RCC 7860 (cell line): ENCODE results near the gene VSX2.
"Not testable (repeated sequence)": the region's sequence is repeated elsewhere in the genome, so short reads cannot be mapped to it uniquely, and the experiment has no call there.

Experiments
- DNase-seq: peaks from one replicate; pipeline ENCODE4 v3.0.0-alpha.2; 2015; ENCODE audit warnings: low spot score
- FAIRE-seq: peaks from 2 replicates; lab custom pipeline; 2012; peaks lifted over from hg19 to GRCh38; lab: Jason Lieb, UNC

VSX2 gene

DNA sequence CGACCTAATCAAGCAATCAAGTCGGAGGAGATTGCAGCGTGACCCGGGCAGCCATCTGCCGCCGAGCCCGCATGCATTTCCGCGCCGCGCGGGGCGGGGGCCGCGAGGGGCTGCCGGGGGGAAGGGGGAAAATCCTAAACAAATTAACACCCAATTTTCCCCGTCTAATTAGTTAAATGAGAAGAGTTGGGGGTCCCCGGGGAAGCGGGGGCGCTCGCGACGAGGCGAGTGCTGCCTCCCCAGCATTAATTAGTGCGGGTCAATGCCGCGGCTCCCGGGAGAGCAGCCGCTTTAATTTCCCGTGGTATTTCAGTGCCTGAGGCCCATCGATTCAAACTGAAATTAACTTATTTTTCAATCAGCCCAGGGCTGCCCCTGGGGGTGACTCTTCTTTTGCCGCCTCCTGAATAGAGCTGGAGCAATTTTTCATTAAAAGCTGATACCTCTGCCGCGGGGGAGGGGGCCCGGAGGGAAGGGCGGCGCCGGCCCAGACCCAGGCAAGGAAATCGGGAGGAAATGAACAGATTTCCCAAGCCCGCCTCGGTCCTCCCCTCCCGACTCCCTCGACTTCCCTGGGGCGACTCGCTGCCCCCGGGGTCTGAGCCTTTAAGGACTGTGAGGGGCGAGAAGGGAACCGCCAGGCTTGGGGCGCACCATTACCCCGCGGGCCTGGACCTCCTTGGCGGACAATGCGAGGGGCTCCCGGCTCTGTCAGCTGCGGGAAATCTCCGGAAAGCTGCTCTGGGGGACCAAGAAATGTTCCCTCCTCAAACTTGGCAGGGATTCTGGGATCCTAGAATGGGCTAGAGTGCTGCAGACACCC lies 18.9 kb downstream of the VSX2 start:
- FAIRE-seq = no peak
- DNase-seq = no peak

DNA sequence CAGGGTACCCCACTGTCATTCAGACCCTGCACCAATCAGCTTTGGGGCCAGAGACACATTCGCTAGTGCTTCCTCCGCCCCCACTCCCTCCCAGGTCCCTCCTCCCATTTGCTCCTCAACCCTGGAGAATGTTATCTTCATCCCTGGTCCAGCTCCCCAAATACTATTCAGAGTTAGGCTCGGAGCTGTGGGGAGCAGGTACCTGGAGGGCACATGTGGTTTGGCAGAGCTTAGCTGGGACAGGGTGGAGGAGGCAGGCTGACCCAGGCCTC lies 19.5 kb downstream of the VSX2 start:
- no peak for DNase-seq
- no peak for FAIRE-seq

DNA sequence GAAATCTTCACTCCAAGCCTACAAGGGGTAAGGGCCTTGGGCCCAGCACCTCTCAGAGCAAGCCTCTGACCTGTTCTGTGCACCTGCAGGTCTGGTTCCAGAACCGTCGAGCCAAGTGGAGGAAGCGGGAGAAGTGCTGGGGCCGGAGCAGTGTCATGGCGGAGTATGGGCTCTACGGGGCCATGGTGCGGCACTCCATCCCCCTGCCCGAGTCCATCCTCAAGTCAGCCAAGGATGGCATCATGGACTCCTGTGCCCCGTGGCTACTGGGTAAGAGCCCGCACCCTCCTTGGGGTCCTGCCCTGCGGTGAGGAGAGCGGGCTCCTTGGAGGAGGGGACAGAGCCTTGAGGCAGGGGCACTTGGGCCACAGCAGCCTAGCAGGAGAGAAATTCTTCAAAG lies 20.3 kb downstream of the VSX2 start:
- DNase-seq = no peak

DNA sequence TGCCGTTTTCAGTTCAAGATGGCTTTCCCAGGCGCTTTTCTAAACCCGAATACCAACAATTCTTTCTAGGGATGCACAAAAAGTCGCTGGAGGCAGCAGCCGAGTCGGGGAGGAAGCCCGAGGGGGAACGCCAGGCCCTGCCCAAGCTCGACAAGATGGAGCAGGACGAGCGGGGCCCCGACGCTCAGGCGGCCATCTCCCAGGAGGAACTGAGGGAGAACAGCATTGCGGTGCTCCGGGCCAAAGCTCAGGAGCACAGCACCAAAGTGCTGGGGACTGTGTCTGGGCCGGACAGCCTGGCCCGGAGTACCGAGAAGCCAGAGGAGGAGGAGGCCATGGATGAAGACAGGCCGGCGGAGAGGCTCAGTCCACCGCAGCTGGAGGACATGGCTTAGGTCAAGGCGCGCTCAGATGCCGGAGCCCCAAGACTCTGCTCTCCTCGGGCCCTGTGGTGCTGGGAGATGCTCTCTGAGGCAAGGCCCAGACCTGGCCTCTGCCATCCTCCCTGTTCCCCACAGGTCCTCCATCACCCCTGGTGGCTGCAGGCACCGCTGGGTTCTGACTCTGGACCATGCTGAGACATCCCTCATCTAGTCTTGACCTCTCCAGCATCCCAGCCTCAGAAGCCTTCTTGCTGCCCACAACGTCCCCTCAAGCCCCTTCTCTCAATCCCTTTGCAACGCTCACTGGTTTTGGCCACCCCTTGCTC lies 21.4 kb downstream of the VSX2 start:
- DNase-seq (no peak), FAIRE-seq (no peak)

More for the DNA sequence above, 20.3 kb downstream of the VSX2 start:
- no peak for FAIRE-seq

- FAIRE-seq = no peak
- no peak for DNase-seq
These were observed 22.0 kb downstream of the VSX2 start for GRCh38 chr14:74261288-74261687.

DNA sequence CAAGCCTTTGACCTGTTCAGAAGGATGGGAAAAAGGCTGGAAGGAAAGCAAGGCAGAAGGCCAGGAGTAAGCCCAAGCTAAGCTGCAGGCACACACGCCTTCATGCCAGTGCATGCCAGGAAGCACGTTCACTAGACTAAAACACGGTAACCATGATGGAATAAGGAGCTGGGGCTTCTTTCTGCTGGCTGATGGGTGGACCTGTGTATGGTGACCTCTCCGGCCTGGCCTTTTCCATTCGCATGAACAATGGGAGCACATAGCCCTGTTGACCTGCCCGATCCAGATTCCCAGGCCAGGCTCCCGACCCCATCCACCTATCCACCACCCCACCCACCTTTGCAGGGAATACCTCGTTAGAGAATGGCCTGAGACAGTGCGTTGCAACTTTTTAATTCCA lies 22.8 kb downstream of the VSX2 start:
- FAIRE-seq (no peak), DNase-seq (no peak)

GRCh38 chr14:74263181-74263580 lies 23.9 kb downstream of the VSX2 start:
- no peak for FAIRE-seq
- DNase-seq = no peak

DNA sequence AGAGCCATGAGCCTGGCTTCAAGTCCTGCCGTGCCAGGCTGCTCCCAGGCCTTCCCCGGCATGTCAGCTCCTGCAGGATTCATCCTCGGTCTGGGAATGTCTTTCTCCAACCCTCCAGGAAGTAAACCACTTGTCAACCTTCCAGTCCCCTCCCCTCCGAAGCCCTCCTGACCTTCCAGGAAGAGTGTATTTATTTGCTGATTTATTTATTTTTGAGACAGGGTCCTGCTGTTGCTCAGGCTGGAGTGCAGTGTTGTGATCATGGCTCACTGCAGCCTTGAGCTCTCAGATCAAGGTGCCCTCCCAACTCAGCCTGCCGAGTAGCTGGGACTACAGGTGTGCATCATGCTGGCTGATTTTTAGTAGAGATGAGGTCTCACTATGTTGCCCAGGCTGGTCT lies 24.7 kb downstream of the VSX2 start:
- DNase-seq = no peak
- no peak for FAIRE-seq

DNA sequence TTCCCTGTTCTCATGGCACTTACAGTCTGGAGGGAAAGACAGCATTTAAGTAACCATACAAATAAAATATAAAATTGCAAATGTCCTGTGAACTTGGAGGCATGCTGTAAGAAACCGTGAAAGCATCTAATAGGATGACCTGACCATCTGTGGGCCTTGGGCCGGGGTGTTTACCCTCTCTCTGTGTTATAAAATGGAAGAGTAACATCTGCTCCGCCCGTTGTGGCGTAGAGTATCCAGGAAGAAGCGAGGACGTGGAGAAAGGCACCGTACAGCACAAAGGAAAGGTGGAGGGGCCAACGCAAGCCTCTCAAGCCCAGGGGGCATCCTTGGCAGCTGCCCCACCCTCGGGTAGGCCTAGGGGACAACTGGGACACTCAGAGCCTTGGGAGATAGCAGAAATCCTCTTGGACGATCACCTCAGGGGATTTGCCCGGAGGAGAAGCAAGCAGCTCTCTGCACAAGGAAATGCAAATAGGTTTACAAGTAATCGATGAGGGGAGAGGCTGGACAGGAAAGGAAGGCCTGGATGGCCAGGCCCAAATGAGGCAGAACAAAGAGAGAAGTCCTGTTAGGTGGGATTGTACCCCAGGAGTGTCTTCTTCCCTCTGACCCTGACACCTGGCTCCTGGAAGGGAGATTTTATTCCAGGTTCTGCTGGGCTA lies 26.2 kb downstream of the VSX2 start:
- FAIRE-seq (no peak), DNase-seq (no peak)

DNA sequence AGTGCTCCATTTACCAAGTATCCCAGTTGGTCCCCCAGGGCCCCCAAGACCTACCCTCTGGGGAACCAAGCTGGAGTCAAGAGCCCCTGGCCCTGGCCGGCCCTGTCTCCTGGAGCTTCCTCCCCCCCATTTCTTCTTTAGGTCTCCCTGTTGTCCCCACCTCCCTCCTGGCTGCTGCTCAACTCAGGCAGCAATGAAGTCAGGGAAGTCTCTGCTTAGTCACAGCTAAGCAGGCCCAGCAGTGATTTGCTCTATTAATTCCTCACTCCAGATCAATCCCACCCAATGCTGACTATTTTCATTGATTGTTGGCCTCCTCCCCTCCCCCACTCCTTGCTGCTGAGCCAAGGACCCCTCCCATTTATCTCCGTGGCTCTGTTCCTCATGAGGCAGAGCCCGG lies 28.3 kb downstream of the VSX2 start:
- no peak for FAIRE-seq
- no peak for DNase-seq

DNA sequence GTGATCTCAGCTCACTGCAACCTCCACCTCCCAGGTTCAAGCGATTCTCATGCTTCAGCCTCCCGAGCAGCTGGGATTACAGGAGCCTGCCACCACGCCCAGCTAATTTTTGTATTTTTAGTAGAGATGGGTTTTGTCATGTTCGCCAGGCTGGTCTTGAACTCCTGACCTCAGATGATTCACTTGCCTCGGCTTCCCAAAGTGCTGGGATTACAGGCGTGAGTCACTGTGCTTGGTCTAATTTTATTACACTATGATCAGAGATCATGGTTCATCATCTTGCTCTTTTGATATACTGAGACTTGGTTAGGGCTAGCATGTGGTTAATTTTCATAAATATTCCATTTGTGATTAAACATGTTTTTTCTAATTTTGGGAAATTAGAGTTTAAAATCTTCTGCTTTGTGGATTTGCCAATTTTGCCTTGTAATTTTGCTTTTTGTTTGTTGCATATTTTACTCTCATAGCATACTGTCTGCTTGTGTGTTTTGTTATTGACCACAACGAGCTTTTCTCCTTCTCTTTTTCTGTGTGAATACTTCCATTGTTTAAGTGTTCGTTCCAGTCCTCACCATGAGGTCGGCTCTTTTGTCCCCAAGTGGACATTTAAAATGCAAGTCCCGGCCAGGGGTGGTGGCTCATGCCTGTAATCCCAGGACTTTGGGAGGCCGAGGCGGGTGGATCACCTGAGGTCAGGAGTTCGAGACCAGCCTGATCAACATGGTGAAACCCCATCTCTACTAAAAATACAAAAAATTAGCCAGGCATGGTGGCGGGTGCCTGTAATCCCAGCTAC lies 31.3 kb downstream of the VSX2 start:
- DNase-seq = peak; percentile 34
- FAIRE-seq = not testable (repeated sequence)

DNA sequence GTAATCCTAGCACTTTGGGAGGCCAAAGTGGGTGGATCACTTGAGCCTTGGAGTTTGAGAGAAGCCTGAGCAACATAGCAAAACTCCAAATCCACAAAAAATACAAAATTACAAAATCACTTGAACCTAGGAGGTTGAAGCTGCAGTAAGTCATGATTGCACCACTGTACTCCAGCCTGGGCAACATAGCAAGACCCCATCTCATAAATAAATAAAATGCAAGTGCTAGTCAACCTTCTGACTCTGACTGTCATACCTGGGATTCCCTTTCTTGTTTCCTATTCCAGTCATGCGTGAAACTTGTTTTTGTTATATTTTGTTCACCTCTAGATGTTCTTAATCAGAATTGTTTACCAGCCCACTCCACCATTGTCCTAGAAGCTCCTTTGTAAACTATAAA lies 32.1 kb downstream of the VSX2 start:
- FAIRE-seq = no peak
- no peak for DNase-seq

- DNase-seq (no peak), FAIRE-seq (no peak)
These were observed 36.1 kb downstream of the VSX2 start for GRCh38 chr14:74275241-74275841.

DNA sequence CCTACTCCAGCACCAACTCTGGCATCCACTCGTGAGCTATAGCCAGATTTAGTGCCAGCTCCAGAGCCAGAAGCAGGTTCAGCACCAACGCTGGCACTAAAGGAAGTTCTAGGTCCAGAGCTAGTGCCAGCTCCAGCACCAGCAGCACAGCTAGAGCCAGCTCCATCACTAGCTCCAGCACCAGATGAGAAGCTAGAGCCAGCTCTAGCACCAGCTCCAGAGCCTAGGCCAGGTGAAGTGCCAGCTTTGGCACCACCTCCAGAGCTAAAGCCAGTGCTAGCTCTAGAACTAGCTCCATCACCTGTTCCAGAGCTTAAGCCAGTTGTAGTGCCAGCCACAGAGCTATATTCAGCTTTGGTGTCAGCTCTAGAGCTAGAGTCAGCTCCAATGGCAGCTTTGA lies 38.8 kb downstream of the VSX2 start:
- no peak for DNase-seq
- no peak for FAIRE-seq

DNA sequence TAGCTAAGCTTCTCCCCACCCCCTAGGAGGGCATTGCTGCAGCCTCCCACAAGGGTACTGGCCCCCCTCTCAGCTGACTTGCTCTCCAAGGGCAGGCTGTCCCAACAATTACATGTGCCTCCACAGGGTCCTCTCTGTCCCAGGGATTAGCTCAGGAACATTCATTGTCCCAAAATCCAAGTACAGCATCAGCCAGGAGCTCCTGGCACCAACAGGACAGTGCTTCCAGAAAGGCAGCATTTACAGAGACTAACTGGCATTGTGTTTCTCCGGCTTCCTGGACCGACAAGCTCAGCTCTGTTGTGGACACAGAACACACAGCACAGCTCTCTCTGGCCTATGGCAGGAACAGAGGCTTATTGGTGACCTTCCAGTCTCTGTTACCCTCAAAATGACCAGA lies 41.8 kb downstream of the VSX2 start:
- no peak for FAIRE-seq
- no peak for DNase-seq

DNA sequence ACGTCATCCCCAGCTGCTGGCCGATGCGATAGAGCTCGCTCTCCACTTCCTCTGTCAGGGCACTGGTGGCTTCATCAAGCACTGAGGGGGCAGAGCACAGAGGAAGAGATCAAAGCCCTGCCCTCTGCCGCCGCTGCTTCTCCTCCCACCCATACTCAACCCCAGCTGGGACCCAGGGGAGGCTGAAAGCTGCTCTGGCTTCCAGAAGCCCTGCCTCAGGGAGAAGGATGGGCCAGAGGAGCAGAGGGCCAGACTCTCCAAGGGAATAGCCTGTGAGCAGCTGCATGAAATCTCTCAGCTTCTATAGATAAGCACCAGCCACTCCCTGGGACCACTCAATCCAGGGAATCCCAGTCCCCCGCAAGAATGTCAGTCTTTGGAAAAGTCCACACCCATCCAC lies 47.5 kb downstream of the VSX2 start:
- FAIRE-seq (no peak), DNase-seq (no peak)

GRCh38 chr14:74289801-74290200 lies 50.6 kb downstream of the VSX2 start:
- FAIRE-seq (no peak), DNase-seq (no peak)

DNA sequence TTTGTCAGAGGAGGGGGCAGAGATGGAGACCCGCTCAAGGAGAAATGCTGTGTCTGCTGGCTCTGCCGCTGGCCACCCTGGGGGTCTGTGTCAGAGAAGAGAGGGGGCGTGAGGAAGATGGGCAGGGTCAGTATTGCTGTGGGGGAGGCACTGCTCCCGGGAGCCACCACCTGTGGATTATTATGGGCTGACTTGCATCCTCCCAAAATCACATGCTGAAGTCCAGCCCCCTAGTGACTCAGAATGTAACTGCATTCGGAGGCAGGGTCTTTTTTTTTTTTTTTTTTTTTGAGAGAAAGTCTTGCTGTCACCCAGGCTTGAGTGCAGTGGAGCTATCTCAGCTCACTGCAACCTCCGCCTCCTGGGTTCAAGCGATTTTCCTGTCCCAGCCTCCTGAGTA lies 51.2 kb downstream of the VSX2 start:
- no peak for DNase-seq
- no peak for FAIRE-seq

DNA sequence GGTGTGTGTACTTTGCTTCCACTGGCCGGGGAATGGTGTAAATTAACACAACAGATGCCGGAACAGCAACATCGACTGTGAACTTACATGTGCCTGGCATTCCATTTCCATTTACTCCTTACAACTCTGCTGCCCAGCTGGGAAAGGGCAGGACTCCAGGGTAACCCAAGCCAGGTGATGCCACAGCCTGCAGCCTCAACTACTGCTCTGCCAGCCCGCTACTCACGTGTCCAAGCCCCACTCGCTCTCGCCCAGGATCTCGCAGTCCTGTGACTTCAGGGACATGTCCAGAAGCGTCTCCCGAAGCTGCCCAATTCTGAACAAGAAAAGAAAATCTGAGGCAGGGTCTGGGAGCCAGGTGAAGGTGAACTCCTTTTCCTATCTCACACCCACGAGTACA lies 52.8 kb downstream of the VSX2 start:
- FAIRE-seq (no peak), DNase-seq (no peak)

- FAIRE-seq (no peak), DNase-seq (no peak)
These were observed 54.4 kb downstream of the VSX2 start for GRCh38 chr14:74293606-74294005.

GRCh38 chr14:74296037-74296467 lies 56.8 kb downstream of the VSX2 start:
- FAIRE-seq = no peak

More at GRCh38 chr14:74296037-74296467, 56.8 kb downstream of the VSX2 start:
- no peak for DNase-seq
